Activated naive CD4-positive, alpha-beta T cell treated with anti-CD3 and anti-CD28 coated beads, Interleukin-2, amount 10 ng/mL, durations not matched to agents 7 days and 5 days (primary cell): ENCODE measurements around the gene SPRR1A.

Experiments used
- CTCF ChIA-PET: fragments of 350-600 bp; sonication (Branson Sonifier 250); formaldehyde crosslinking; loops from one replicate; lab custom pipeline; 2021; ENCODE audit warnings: antibody characterized with exemption; lab: Charles Lee
- DNase-seq: peaks from one replicate; pipeline ENCODE4 v3.0.0-alpha.2; 2020
- H3K27ac Mint-ChIP-seq: one replicate; pipeline ENCODE4 v1.8.0; 2021; ENCODE audit warnings: mild to moderate bottlenecking, moderate library complexity, mixed read lengths
- H3K27me3 Mint-ChIP-seq: one replicate; pipeline ENCODE4 v1.8.0; 2021; ENCODE audit warnings: mild to moderate bottlenecking, mixed read lengths
- H3K36me3 Mint-ChIP-seq: one replicate; pipeline ENCODE4 v1.8.0; 2021; ENCODE audit warnings: mixed read lengths
- H3K4me1 Mint-ChIP-seq: one replicate; pipeline ENCODE4 v1.8.0; 2021; ENCODE audit warnings: mixed read lengths
- H3K4me3 Mint-ChIP-seq: one replicate; pipeline ENCODE4 v1.8.0; 2021; ENCODE audit warnings: mild to moderate bottlenecking, moderate library complexity, mixed read lengths
- H3K9me3 Mint-ChIP-seq: one replicate; pipeline ENCODE4 v1.8.0; 2021; ENCODE audit warnings: mixed read lengths

SPRR1A gene

DNA sequence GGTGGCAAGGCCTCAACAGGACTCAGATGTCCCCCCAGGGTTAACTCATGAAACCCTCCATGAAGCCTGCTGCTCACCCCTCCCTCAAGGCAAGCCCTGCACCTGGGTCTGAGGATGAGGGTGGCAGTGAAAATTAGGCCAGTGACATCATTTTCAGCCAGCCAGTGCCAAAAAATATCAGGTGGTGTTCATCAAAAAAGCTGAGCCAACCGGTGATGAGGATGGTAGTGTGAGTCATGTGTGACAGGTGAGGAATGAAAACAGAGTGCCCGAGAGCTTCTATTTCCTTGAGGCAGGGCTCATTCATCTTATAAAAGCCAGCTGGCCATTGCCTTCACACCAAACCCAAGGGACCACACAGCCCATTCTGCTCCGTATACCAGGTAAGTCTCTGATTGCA lies at the start of gene SPRR1A:
Gene SPRR1A, plus strand, starts transcription at position 339 of the 400 bp plus-strand sequence. CDS start 1,150 bp downstream, outside the sequence.
- no peak within 1 kb of the TSS for H3K4me3 Mint-ChIP-seq
- CTCF ChIA-PET, result no interaction called here
- H3K27me3 Mint-ChIP-seq, result peaks cover 13% of the 10 kb centered on the region
- no peak within 1 kb of the TSS for H3K27ac Mint-ChIP-seq
- H3K4me1 Mint-ChIP-seq, result no peaks in the 10 kb centered on the region
- H3K36me3 Mint-ChIP-seq, result no peaks in the 10 kb centered on the region
- no peak for DNase-seq
- H3K9me3 Mint-ChIP-seq, result no peaks in the 10 kb centered on the region

DNA sequence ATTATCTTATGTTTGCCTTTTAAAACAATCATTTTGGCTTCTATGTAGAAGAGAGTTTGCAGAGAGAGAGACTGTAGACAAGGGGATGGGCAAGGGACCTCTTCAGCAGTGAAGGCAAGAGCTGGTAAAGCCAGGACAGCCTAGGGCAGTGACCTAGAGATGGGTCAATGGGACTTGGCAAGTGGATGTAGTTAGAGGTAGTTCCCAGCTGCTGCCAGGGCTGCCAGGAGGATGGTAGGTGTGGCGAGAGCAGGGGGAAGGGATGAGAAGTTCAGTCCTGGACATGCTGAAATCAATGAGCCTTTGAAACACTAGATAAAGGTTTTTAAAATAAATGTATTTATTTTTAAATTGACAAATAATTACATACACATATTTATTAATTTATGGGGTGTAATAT lies 43.3 kb upstream of the SPRR1A start:
- CTCF ChIA-PET, result no interaction called here
- Mint-ChIP-seq H3K9me3 (no peaks in the 10 kb centered on the region), H3K4me1 (no peaks in the 10 kb centered on the region), H3K4me3 (no peak overlapping the region), H3K27me3 (peaks cover 3% of the 10 kb centered on the region), H3K36me3 (no peaks in the 10 kb centered on the region), H3K27ac (no peak overlapping the region)
- DNase-seq, result no peak

GRCh38 chr1:152941037-152941711 lies 42.7 kb upstream of the SPRR1A start:
- Mint-ChIP-seq H3K27ac (no peak overlapping the region), H3K4me3 (no peak overlapping the region), H3K36me3 (no peaks in the 10 kb centered on the region), H3K9me3 (no peaks in the 10 kb centered on the region), H3K27me3 (peaks cover 3% of the 10 kb centered on the region), H3K4me1 (no peaks in the 10 kb centered on the region)
- no peak for DNase-seq
- CTCF ChIA-PET, result no interaction called here

GRCh38 chr1:152942161-152942560 lies 41.7 kb upstream of the SPRR1A start:
- DNase-seq, result no peak
- Mint-ChIP-seq H3K27ac (no peak overlapping the region), H3K4me3 (no peak overlapping the region), H3K9me3 (no peaks in the 10 kb centered on the region), H3K4me1 (no peaks in the 10 kb centered on the region), H3K27me3 (peaks cover 4% of the 10 kb centered on the region), H3K36me3 (no peaks in the 10 kb centered on the region)
- CTCF ChIA-PET, result no interaction called here

GRCh38 chr1:152946248-152946647 lies 37.6 kb upstream of the SPRR1A start:
- Mint-ChIP-seq H3K4me1 (no peaks in the 10 kb centered on the region), H3K36me3 (no peaks in the 10 kb centered on the region), H3K27me3 (peaks cover 7% of the 10 kb centered on the region), H3K9me3 (no peaks in the 10 kb centered on the region), H3K4me3 (no peak overlapping the region), H3K27ac (no peak overlapping the region)
- CTCF ChIA-PET, result no interaction called here
- no peak for DNase-seq

- peaks cover 7% of the 10 kb centered on the region for H3K27me3 Mint-ChIP-seq
- DNase-seq, result no peak
- CTCF ChIA-PET, result no interaction called here
- no peaks in the 10 kb centered on the region for H3K4me1 Mint-ChIP-seq
- no peaks in the 10 kb centered on the region for H3K36me3 Mint-ChIP-seq
- H3K4me3 Mint-ChIP-seq, result no peak within 1 kb of the TSS
- no peak within 1 kb of the TSS for H3K27ac Mint-ChIP-seq
- no peaks in the 10 kb centered on the region for H3K9me3 Mint-ChIP-seq
Observed at GRCh38 chr1:152946651-152947256, 37.1 kb upstream of the SPRR1A start, which contains the start of gene SPRR5. Gene SPRR5, plus strand, starts transcription at chr1:152947206. Its CDS starts 1,349 bp downstream, at chr1:152948555.

DNA sequence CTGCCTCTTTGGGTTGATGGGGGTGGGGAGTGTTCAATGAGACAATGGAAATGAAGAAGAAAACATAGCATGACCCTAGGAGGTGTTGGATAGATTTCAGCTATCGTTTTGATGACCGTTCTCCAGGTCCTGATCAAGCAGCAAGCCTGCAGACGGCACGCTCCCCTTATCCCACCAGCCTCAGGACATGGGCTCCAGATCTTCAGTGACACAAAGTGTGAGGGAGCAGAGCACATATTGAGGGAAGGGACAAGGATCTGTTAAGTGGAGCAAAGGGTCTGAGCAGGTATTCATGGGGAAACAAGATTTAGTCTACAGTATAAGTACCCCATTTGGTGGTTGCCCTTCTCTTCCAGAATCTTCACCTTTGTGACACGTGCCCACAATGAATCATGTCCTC lies 32.2 kb upstream of the SPRR1A start:
- no peaks in the 10 kb centered on the region for H3K9me3 Mint-ChIP-seq
- no peak for DNase-seq
- H3K36me3 Mint-ChIP-seq, result no peaks in the 10 kb centered on the region
- H3K27me3 Mint-ChIP-seq, result peaks cover 4% of the 10 kb centered on the region
- no peak overlapping the region for H3K27ac Mint-ChIP-seq
- no peaks in the 10 kb centered on the region for H3K4me1 Mint-ChIP-seq
- CTCF ChIA-PET, result no interaction called here
- H3K4me3 Mint-ChIP-seq, result no peak overlapping the region

DNA sequence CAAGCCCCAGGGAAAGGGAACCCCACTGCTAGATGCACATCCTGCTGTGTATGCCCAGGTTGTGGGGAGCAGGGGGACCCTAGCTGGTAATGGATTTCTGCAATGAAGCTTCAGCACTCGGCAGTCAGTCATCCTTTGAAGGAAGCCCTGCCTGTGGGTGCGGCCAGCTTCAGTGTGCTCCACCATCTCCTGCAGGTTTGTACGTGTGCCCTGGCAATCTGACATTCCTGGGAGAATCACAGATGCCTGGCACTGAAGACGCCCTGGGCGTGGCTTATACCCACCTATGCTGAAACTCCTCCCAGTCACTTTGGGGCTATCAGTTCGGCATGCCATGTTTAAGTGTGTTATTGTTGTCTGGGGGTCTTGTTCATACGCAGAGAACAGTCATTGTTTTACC lies 30.1 kb upstream of the SPRR1A start:
- CTCF ChIA-PET, result no interaction called here
- no peaks in the 10 kb centered on the region for H3K4me1 Mint-ChIP-seq
- no peak overlapping the region for H3K27ac Mint-ChIP-seq

GRCh38 chr1:152954436-152954835 lies 29.4 kb upstream of the SPRR1A start:
- no peak for DNase-seq
- Mint-ChIP-seq H3K4me3 (no peak overlapping the region), H3K4me1 (no peaks in the 10 kb centered on the region), H3K27ac (no peak overlapping the region), H3K27me3 (no peaks in the 10 kb centered on the region), H3K36me3 (no peaks in the 10 kb centered on the region), H3K9me3 (no peaks in the 10 kb centered on the region)
- CTCF ChIA-PET, result no interaction called here

More for the DNA sequence above, 30.1 kb upstream of the SPRR1A start:
- H3K4me3 Mint-ChIP-seq, result no peak overlapping the region
- no peaks in the 10 kb centered on the region for H3K27me3 Mint-ChIP-seq
- H3K9me3 Mint-ChIP-seq, result no peaks in the 10 kb centered on the region
- H3K36me3 Mint-ChIP-seq, result no peaks in the 10 kb centered on the region
- no peak for DNase-seq

GRCh38 chr1:152957561-152957960 lies 26.3 kb upstream of the SPRR1A start:
- no peaks in the 10 kb centered on the region for H3K4me1 Mint-ChIP-seq
- H3K4me3 Mint-ChIP-seq, result no peak overlapping the region
- H3K27me3 Mint-ChIP-seq, result peaks cover 3% of the 10 kb centered on the region
- CTCF ChIA-PET, result no interaction called here
- H3K27ac Mint-ChIP-seq, result no peak overlapping the region
- no peaks in the 10 kb centered on the region for H3K9me3 Mint-ChIP-seq
- H3K36me3 Mint-ChIP-seq, result no peaks in the 10 kb centered on the region
- DNase-seq, result no peak

DNA sequence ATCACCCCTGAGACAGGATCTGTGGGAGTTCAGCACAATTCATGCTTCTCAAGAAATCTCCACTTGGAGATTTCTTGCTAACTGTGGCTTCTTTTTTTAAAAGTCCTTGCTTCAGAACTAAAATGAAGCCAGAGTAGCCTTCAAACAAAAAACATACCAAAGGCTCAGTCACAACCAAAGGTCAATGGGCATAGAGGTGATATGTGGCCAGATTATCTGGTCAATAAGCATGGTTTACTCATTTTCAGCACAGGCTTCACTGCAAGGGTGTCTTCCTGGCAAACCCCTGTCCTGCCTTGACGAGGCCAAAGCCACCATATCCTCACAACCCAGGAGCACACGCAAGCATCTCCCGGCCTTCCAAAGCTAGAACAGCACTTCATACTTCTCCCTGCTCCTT lies 24.6 kb upstream of the SPRR1A start:
- Mint-ChIP-seq H3K27ac (no peak overlapping the region), H3K4me3 (no peak overlapping the region), H3K36me3 (no peaks in the 10 kb centered on the region), H3K9me3 (no peaks in the 10 kb centered on the region), H3K27me3 (peaks cover 6% of the 10 kb centered on the region), H3K4me1 (no peaks in the 10 kb centered on the region)
- no peak for DNase-seq
- CTCF ChIA-PET, result no interaction called here

- no peak for DNase-seq
- Mint-ChIP-seq H3K9me3 (no peaks in the 10 kb centered on the region), H3K27me3 (peaks cover 6% of the 10 kb centered on the region)
Observed at GRCh38 chr1:152959801-152960451, 24.0 kb upstream of the SPRR1A start.

DNA sequence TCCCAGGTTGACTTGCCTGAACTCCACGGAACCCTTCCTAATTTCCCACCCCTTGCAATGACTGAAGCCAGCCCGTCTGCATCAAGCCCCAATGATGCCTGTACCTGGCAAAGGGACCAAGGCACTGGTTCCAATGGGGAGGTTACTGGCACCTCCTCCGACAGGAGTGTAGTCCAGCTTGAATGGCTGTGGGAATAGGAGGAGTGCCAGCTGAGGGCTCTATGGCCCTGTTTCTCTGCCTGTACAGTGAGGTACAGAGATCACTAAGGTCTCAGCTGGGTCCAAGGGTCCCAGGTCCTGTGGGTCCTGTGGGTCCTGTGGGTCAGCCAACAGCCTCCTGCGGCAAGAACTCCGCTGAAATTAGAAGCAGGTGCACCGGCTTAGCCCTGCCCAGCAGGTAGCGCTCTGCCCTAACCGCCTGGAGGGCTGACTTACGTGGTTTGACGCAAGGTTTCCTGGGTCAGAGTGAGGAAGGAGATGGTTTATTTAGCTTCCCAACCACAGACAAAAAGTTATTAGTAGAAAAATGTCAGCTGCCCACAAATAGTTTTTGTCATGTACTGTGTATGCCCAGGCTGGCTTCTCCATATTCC lies 23.3 kb upstream of the SPRR1A start:
- Mint-ChIP-seq H3K27me3 (peaks cover 6% of the 10 kb centered on the region), H3K4me1 (no peaks in the 10 kb centered on the region), H3K36me3 (no peaks in the 10 kb centered on the region), H3K4me3 (no peak overlapping the region), H3K27ac (no peak overlapping the region), H3K9me3 (no peaks in the 10 kb centered on the region)
- CTCF ChIA-PET, result no interaction called here
- no peak for DNase-seq

More at GRCh38 chr1:152959801-152960451, 24.0 kb upstream of the SPRR1A start:
- CTCF ChIA-PET, result no interaction called here
- H3K4me1 Mint-ChIP-seq, result no peaks in the 10 kb centered on the region
- H3K36me3 Mint-ChIP-seq, result no peaks in the 10 kb centered on the region
- H3K4me3 Mint-ChIP-seq, result no peak overlapping the region
- H3K27ac Mint-ChIP-seq, result no peak overlapping the region

GRCh38 chr1:152961226-152961891 lies 22.5 kb upstream of the SPRR1A start:
- Mint-ChIP-seq H3K27me3 (peaks cover 6% of the 10 kb centered on the region), H3K36me3 (no peaks in the 10 kb centered on the region), H3K4me1 (no peaks in the 10 kb centered on the region), H3K27ac (no peak overlapping the region), H3K9me3 (no peaks in the 10 kb centered on the region), H3K4me3 (no peak overlapping the region)
- DNase-seq, result no peak
- CTCF ChIA-PET, result no interaction called here
